ENCODE measurements around the gene CACNA1D. TPM values are rescaled to one million over a fixed set of nuclear protein-coding genes. Genes with fewer than 3 reads are reported as not detected.

Gene CACNA1D
- total RNA-seq, 4 donors from 2014 or later: 74.6 to 194 (median 105) TPM

- H3K9me3 ChIP-seq: no peaks in the 10 kb centered on the region
- TF ChIP-seq POLR2A (IDR thresholded peaks at IDR 0.05): no peak
- no peak for TF ChIP-seq CTCF (IDR thresholded peaks at IDR 0.05)
- H3K4me1 ChIP-seq: no peaks in the 10 kb centered on the region
- DNase-seq: no peak
- no peak overlapping the region for H3K27ac ChIP-seq
- no peaks in the 10 kb centered on the region for H3K27me3 ChIP-seq
- H3K4me3 ChIP-seq: no peak overlapping the region
- H3K36me3 ChIP-seq: no peaks in the 10 kb centered on the region
These were observed 101.2 kb downstream of the CACNA1D start for GRCh38 chr3:53595660-53596059.

GRCh38 chr3:53597136-53597915 lies 102.9 kb downstream of the CACNA1D start:
- DNase-seq: no peak
- TF ChIP-seq CTCF (IDR thresholded peaks at IDR 0.05): no peak
- no peak for TF ChIP-seq POLR2A (IDR thresholded peaks at IDR 0.05)
- no peaks in the 10 kb centered on the region for H3K9me3 ChIP-seq
- no peaks in the 10 kb centered on the region for H3K36me3 ChIP-seq
- no peaks in the 10 kb centered on the region for H3K4me1 ChIP-seq
- no peaks in the 10 kb centered on the region for H3K27me3 ChIP-seq
- H3K4me3 ChIP-seq: no peak overlapping the region
- no peak overlapping the region for H3K27ac ChIP-seq

GRCh38 chr3:53599771-53600170 lies 105.4 kb downstream of the CACNA1D start:
- Histone ChIP-seq H3K4me3 (no peak overlapping the region), H3K9me3 (no peaks in the 10 kb centered on the region), H3K4me1 (no peaks in the 10 kb centered on the region), H3K36me3 (no peaks in the 10 kb centered on the region), H3K27ac (no peak overlapping the region), H3K27me3 (no peaks in the 10 kb centered on the region)
- TF ChIP-seq POLR2A (IDR thresholded peaks at IDR 0.05) (no peak), CTCF (IDR thresholded peaks at IDR 0.05) (no peak)
- no peak for DNase-seq

DNA sequence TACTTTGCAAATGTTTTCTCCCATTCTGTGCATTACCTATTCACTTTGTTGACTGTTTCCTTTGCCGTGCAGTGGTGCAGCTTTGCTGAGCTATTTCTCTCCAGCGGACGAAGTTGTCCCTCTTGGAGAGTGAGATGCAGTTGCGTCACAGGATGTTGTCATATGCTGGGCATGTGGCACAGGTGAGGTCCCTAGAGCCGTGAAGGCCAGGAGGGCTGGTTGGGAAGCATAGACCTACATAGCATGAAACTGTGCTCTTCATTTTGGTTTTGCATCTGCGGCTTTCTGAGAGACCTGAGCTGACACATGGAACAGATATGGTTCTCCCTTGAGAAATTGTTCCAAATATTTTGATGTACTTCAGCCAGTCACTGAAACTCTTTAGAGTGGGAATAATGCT lies 108.5 kb downstream of the CACNA1D start:
- TF ChIP-seq POLR2A (IDR thresholded peaks at IDR 0.05): no peak
- no peak for TF ChIP-seq CTCF (IDR thresholded peaks at IDR 0.05)
- no peaks in the 10 kb centered on the region for H3K4me1 ChIP-seq
- no peaks in the 10 kb centered on the region for H3K27me3 ChIP-seq
- peaks cover 0 to 3% (median 0%) of the 10 kb centered on the region in 4 donors for H3K9me3 ChIP-seq
- DNase-seq: no peak
- H3K27ac ChIP-seq: no peak overlapping the region
- no peaks in the 10 kb centered on the region for H3K36me3 ChIP-seq
- H3K4me3 ChIP-seq: no peak overlapping the region

DNA sequence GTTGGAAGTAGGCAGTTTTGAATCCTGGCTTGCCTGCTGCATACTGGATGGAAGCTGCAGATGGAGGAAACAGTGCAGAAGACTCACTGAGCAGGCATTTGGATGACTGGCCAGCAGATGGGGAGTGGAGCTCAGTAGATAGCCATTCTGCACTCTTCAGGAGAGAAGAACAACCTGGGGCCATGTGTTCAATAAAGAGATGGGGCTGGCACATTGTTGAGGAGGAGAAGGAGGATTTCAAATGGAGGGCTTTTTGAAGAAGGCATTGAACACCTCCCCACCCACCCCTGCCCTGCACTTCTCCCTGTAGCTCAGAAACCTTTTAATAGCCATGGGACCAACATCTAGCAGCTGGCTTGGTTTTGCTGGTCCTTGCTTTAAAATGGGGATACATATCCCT lies 109.8 kb downstream of the CACNA1D start:
- H3K27ac ChIP-seq: no peak overlapping the region
- H3K27me3 ChIP-seq: no peaks in the 10 kb centered on the region
- H3K36me3 ChIP-seq: no peaks in the 10 kb centered on the region
- no peak for DNase-seq
- no peak overlapping the region for H3K4me3 ChIP-seq
- peaks cover 0 to 3% (median 0%) of the 10 kb centered on the region in 4 donors for H3K9me3 ChIP-seq
- TF ChIP-seq CTCF (IDR thresholded peaks at IDR 0.05): no peak
- TF ChIP-seq POLR2A (IDR thresholded peaks at IDR 0.05): no peak
- H3K4me1 ChIP-seq: no peaks in the 10 kb centered on the region
